Measurements from ENCODE around the gene SMTN. TPM values are rescaled to one million over a fixed set of nuclear protein-coding genes. Genes with fewer than 3 reads are reported as not detected.

Gene SMTN
- total RNA-seq, 1 experiment from 2014 or later = 68.8 TPM

DNA sequence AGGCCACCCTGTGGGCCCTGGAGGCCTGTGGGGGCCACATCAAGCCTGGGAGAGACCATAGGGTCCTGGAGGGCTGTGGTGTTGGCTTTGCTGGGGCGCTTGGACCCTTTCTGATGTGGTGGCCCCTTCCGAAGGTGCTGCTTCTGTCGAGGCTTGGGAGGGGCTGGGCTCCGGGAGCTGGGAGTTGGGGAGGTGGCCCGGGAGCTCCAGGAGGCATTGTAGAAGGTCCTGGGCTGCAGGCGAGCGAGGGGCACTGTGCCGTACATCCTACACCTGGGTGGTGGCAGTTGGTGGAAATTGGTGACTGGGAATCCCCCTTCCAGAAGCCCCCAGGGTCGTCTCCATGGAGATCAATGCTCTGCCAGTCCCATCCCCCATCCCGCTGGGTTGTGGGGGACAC is 56.6 kb downstream of the SMTN start:
- BruUV-seq (replicated peaks) = no TSS peak
- ChIA-PET CTCF (no interaction called here), POLR2A (ENCODE audit: unreplicated experiment) (interaction anchor here (0.6 kb wide), 1 partner anchor 15 kb away, joined by 10 read pairs; the partner anchor contains the start of gene INPP5J)
- TF ChIP-seq, protein P1, sequence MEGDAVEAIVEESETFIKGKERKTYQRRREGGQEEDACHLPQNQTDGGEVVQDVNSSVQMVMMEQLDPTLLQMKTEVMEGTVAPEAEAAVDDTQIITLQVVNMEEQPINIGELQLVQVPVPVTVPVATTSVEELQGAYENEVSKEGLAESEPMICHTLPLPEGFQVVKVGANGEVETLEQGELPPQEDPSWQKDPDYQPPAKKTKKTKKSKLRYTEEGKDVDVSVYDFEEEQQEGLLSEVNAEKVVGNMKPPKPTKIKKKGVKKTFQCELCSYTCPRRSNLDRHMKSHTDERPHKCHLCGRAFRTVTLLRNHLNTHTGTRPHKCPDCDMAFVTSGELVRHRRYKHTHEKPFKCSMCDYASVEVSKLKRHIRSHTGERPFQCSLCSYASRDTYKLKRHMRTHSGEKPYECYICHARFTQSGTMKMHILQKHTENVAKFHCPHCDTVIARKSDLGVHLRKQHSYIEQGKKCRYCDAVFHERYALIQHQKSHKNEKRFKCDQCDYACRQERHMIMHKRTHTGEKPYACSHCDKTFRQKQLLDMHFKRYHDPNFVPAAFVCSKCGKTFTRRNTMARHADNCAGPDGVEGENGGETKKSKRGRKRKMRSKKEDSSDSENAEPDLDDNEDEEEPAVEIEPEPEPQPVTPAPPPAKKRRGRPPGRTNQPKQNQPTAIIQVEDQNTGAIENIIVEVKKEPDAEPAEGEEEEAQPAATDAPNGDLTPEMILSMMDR (conservative IDR thresholded peaks at IDR 0.05) = no peak
- TF ChIP-seq EZH2 (IDR thresholded peaks at IDR 0.05; ENCODE audit: low read depth) = no peak
- Histone ChIP-seq H3F3A (ENCODE audit: insufficient read depth, low read depth) (0 out of 2 replicates have a peak, but pooled peaks cover under 1% of the 10 kb centered on the region), H3K9me2 (ENCODE audit: insufficient read depth) (no peaks in the 10 kb centered on the region), H3K4me2 (no peak overlapping the region), H2AFZ (no peak overlapping the region), H3K36me3 (ENCODE audit: low read depth) (no peaks in the 10 kb centered on the region), H3K27ac (no peak overlapping the region), H3K4me3 (no peak overlapping the region), H3K4me1 (replicated peaks; ENCODE audit: insufficient read depth) (no peaks in the 10 kb centered on the region), H3K27me3 (ENCODE audit: insufficient read depth, low read depth) (peaks cover 6% of the 10 kb centered on the region), H3K79me2 (ENCODE audit: low read depth) (no peaks in the 10 kb centered on the region), H4K20me1 (ENCODE audit: insufficient read depth) (no peaks in the 10 kb centered on the region), H3K9me3 (ENCODE audit: insufficient read depth, low read depth) (no peaks in the 10 kb centered on the region)
- DNase-seq = no peak
- intact Hi-C loops (cut with micrococcal nuclease; ENCODE audit: unreplicated experiment) = no loop called here

DNA sequence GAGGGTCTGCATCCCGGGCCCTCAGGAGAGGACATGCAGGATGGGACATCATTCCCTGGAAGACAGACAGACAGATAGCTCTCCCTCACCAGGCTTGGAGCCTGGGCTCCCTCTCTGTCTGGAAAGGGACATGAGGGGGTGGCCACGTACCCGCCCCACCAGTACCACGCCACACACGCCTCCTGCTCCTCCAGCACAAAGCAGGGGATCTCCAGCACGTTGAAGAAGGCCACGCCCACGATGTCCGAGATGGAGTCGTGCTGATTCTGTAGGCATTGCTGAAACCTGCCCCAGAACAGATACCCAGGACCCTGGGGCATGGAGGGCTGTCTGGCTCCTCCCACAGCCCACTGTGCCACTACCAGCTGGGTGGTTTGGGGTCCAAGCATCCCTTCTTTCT is 57.0 kb downstream of the SMTN start:
- Histone ChIP-seq H3K79me2 (ENCODE audit: low read depth) (no peaks in the 10 kb centered on the region), H3K9me3 (ENCODE audit: insufficient read depth, low read depth) (no peaks in the 10 kb centered on the region), H2AFZ (no peak overlapping the region), H3K27ac (no peak overlapping the region), H4K20me1 (ENCODE audit: insufficient read depth) (no peaks in the 10 kb centered on the region), H3K9me2 (ENCODE audit: insufficient read depth) (no peaks in the 10 kb centered on the region), H3K27me3 (ENCODE audit: insufficient read depth, low read depth) (peaks cover 6% of the 10 kb centered on the region), H3K4me3 (no peak overlapping the region), H3K36me3 (ENCODE audit: low read depth) (no peaks in the 10 kb centered on the region), H3K4me2 (no peak overlapping the region), H3K4me1 (replicated peaks; ENCODE audit: insufficient read depth) (no peaks in the 10 kb centered on the region), H3F3A (ENCODE audit: insufficient read depth, low read depth) (no peaks in the 10 kb centered on the region)
- ChIA-PET POLR2A (ENCODE audit: unreplicated experiment) (interaction anchor here (0.6 kb wide), 1 partner anchor 15 kb away, joined by 10 read pairs; the partner anchor contains the start of gene INPP5J), CTCF (no interaction called here)
- no peak for DNase-seq
- no TSS peak for BruUV-seq (replicated peaks)
- intact Hi-C loops (cut with micrococcal nuclease; ENCODE audit: unreplicated experiment) = no loop called here
- TF ChIP-seq EZH2 (IDR thresholded peaks at IDR 0.05; ENCODE audit: low read depth) = no peak
- TF ChIP-seq, protein P1 (conservative IDR thresholded peaks at IDR 0.05) = no peak

DNA sequence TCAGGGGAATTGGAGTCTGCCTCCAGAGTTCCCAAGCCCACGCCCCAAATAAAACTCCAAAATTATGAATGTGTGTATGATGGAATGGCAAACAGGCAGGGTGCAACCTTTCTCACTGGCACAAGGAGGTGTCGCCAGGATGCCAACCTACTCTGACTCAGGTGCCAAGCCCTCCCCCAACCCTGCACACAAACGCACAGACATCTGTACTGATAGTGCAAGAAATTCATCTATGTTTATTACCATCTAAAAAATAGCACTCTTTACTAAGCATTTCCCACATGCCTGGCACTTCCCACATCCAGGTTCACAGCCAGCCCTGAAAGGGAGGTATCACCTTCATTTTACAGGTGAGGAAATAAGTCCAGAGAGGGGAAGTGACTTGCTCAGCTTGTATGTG is 57.9 kb downstream of the SMTN start:
- no peaks in the 10 kb centered on the region for H3K79me2 ChIP-seq (ENCODE audit: low read depth)
- BruUV-seq (replicated peaks) = no TSS peak
- CTCF ChIA-PET = no interaction called here

More for the DNA sequence above, 57.9 kb downstream of the SMTN start:
- no peak for DNase-seq
- no peak overlapping the region for H3K27ac ChIP-seq
- no peak overlapping the region for H3K4me2 ChIP-seq
- no peaks in the 10 kb centered on the region for H3K9me2 ChIP-seq (ENCODE audit: insufficient read depth)
- intact Hi-C loops (cut with micrococcal nuclease; ENCODE audit: unreplicated experiment) = no loop called here
- no peaks in the 10 kb centered on the region for H3K36me3 ChIP-seq (ENCODE audit: low read depth)
- no peak overlapping the region for H3K4me3 ChIP-seq
- TF ChIP-seq EZH2 (IDR thresholded peaks at IDR 0.05; ENCODE audit: low read depth) = no peak
- TF ChIP-seq, protein P1 (conservative IDR thresholded peaks at IDR 0.05) = no peak
- no peaks in the 10 kb centered on the region for H3K9me3 ChIP-seq (ENCODE audit: insufficient read depth, low read depth)
- no peaks in the 10 kb centered on the region for H3K4me1 ChIP-seq (replicated peaks; ENCODE audit: insufficient read depth)
- POLR2A ChIA-PET (ENCODE audit: unreplicated experiment) = interaction anchor here (0.6 kb wide), 1 partner anchor 9 kb away, joined by 7 read pairs; no protein-coding TSS in a partner anchor
- H2AFZ ChIP-seq = no peak overlapping the region
- H3K27me3 ChIP-seq (ENCODE audit: insufficient read depth, low read depth) = peaks cover 6% of the 10 kb centered on the region
- peaks cover 4% of the 10 kb centered on the region; the same call in 1 of the 2 replicates for H3F3A ChIP-seq (ENCODE audit: insufficient read depth, low read depth)
- H4K20me1 ChIP-seq (ENCODE audit: insufficient read depth) = no peaks in the 10 kb centered on the region
